Type B pancreatic cell (in vitro differentiated cells): ENCODE measurements around the gene METTL1. TPM values are rescaled to one million over a fixed set of nuclear protein-coding genes. Genes with fewer than 3 reads are reported as not detected.
A peak's percentile ranks its signal among the peaks of the same experiment; 100 is the strongest.

ENCODE experiments used
- DNase-seq: peaks from one replicate; pipeline ENCODE4 v3.0.0; 2021; ENCODE audit warnings: mixed read lengths; ENCODE audit not compliant: unreplicated experiment; ENCODE audit errors: extremely low spot score
- H3K27ac Mint-ChIP-seq: 2 replicates; pipeline ENCODE4 v1.8.0; 2021; ENCODE audit warnings: mild to moderate bottlenecking, mixed read lengths
- H3K27me3 Mint-ChIP-seq: 2 replicates; pipeline ENCODE4 v1.8.0; 2021; ENCODE audit warnings: mixed read lengths
- H3K36me3 Mint-ChIP-seq: 2 replicates; pipeline ENCODE4 v1.8.0; 2021; ENCODE audit warnings: mixed read lengths
- H3K4me1 Mint-ChIP-seq: one replicate; pipeline ENCODE4 v1.8.0; 2021; ENCODE audit warnings: mixed read lengths; ENCODE audit not compliant: unreplicated experiment
- H3K4me3 Mint-ChIP-seq: 2 replicates; pipeline ENCODE4 v1.8.0; 2021; ENCODE audit warnings: mild to moderate bottlenecking, mixed read lengths
- H3K9me3 Mint-ChIP-seq: 2 replicates; pipeline ENCODE4 v1.8.0; 2021; ENCODE audit warnings: mixed read lengths
- CTCF ChIP-seq: fragments of 200-600 bp; sonication (generic); conservative IDR thresholded peaks from 2 replicates; pipeline ENCODE4 v1.5.0; 2021; ENCODE audit warnings: antibody characterized with exemption, mild to moderate bottlenecking
- total RNA-seq: library from RNA; stranded (reverse); gene quantifications from 2 replicates; pipeline ENCODE4 v1.2.1, GENCODE V29; 2021; ENCODE audit warnings: low replicate concordance

Gene METTL1
- total RNA-seq, 1 donor from 2014 or later, result 31.1 TPM

GRCh38 chr12:57783466-57783801 lies 11.5 kb upstream of the METTL1 start:
- Mint-ChIP-seq H3K36me3 (peaks cover 20% of the 10 kb centered on the region), H3K4me1 (peaks cover 7% of the 10 kb centered on the region), H3K27me3 (no peaks in the 10 kb centered on the region), H3K27ac (peak overlapping the region; percentile 97), H3K9me3 (no peaks in the 10 kb centered on the region), H3K4me3 (peak overlapping the region; percentile 100)
- no peak for DNase-seq
- no peak for TF ChIP-seq CTCF

GRCh38 chr12:57782608-57783465 lies 10.9 kb upstream of the METTL1 start, which contains the start of gene TSFM:
Gene TSFM (plus strand): TSS chr12:57782787. CDS start chr12:57782802, 15 bp downstream.
- peak; percentile 98 for TF ChIP-seq CTCF
- Mint-ChIP-seq H3K36me3 (peaks cover 20% of the 10 kb centered on the region), H3K4me1 (peaks cover 7% of the 10 kb centered on the region), H3K27me3 (no peaks in the 10 kb centered on the region), H3K4me3 (peak within 1 kb of the TSS; percentile 100), H3K27ac (peak within 1 kb of the TSS; percentile 97), H3K9me3 (no peaks in the 10 kb centered on the region)
- DNase-seq, result peak; percentile 96

- Mint-ChIP-seq H3K4me1 (peaks cover 7% of the 10 kb centered on the region), H3K36me3 (peaks cover 17% of the 10 kb centered on the region), H3K9me3 (no peaks in the 10 kb centered on the region), H3K27ac (peak overlapping the region; percentile 97), H3K4me3 (peak overlapping the region; percentile 100), H3K27me3 (no peaks in the 10 kb centered on the region)
- no peak for TF ChIP-seq CTCF
- no peak for DNase-seq
Observed at GRCh38 chr12:57782243-57782607, 10.3 kb upstream of the METTL1 start.

- Mint-ChIP-seq H3K4me1 (peaks cover 7% of the 10 kb centered on the region), H3K36me3 (peaks cover 16% of the 10 kb centered on the region), H3K27ac (no peak overlapping the region), H3K27me3 (no peaks in the 10 kb centered on the region), H3K9me3 (no peaks in the 10 kb centered on the region), H3K4me3 (no peak overlapping the region)
- TF ChIP-seq CTCF, result no peak
- no peak for DNase-seq
Observed at GRCh38 chr12:57781801-57782200, 9.9 kb upstream of the METTL1 start.

GRCh38 chr12:57781244-57781643 lies 9.3 kb upstream of the METTL1 start:
- Mint-ChIP-seq H3K27ac (no peak overlapping the region), H3K4me1 (peaks cover 7% of the 10 kb centered on the region), H3K27me3 (no peaks in the 10 kb centered on the region), H3K36me3 (peaks cover 11% of the 10 kb centered on the region), H3K9me3 (no peaks in the 10 kb centered on the region), H3K4me3 (no peak overlapping the region)
- no peak for DNase-seq
- no peak for TF ChIP-seq CTCF
